Subcutaneous adipose tissue (tissue), 4 donors: ENCODE results near the gene SYNE1. TPM values are rescaled to one million over a fixed set of nuclear protein-coding genes. Genes with fewer than 3 reads are reported as not detected.

ENCODE experiments used
- total RNA-seq, 4 donors: library from RNA; depleted of rRNA; stranded (reverse); fragments of >200 nt; gene quantifications; one replicate each; pipeline ENCODE4 v1.1.0, GENCODE V29; 2016
- TF ChIP-seq, protein P1 (sequence below): fragments of 450-650 bp; IDR thresholded peaks from one replicate; pipeline ENCODE4 v1.5.1; 2016; ENCODE audit warnings: low read depth, mild to moderate bottlenecking, control low read depth, antibody characterized with exemption, moderate library complexity

SYNE1 gene
- total RNA-seq, 4 donors from 2014 or later: 85.5 to 173 (median 111) TPM

- TF ChIP-seq, protein P1, sequence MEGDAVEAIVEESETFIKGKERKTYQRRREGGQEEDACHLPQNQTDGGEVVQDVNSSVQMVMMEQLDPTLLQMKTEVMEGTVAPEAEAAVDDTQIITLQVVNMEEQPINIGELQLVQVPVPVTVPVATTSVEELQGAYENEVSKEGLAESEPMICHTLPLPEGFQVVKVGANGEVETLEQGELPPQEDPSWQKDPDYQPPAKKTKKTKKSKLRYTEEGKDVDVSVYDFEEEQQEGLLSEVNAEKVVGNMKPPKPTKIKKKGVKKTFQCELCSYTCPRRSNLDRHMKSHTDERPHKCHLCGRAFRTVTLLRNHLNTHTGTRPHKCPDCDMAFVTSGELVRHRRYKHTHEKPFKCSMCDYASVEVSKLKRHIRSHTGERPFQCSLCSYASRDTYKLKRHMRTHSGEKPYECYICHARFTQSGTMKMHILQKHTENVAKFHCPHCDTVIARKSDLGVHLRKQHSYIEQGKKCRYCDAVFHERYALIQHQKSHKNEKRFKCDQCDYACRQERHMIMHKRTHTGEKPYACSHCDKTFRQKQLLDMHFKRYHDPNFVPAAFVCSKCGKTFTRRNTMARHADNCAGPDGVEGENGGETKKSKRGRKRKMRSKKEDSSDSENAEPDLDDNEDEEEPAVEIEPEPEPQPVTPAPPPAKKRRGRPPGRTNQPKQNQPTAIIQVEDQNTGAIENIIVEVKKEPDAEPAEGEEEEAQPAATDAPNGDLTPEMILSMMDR: no peak
Measured at GRCh38 chr6:152098683-152099082, 538.5 kb downstream of the SYNE1 start.

GRCh38 chr6:152096863-152097496, 540.2 kb downstream of the SYNE1 start:
- TF ChIP-seq, protein P1: no peak

- TF ChIP-seq, protein P1: no peak
Measured at GRCh38 chr6:152094992-152095592, 542.1 kb downstream of the SYNE1 start.

DNA sequence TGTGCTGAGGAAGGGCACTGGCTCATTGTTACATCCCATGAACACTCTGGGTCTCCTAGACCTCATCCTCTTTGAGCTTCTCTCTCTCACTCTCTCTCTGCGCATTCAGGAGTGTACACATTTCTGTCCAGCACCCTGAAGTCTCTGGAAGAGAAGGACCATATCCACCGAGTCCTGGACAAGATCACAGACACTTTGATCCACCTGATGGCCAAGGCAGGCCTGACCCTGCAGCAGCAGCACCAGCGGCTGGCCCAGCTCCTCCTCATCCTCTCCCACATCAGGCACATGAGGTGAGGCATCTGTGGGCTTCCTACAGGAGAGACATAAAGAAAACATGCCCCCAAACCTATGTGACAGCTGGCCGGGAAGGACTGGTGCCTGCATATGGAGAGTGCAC, 542.9 kb downstream of the SYNE1 start:
- TF ChIP-seq, protein P1: no peak

- TF ChIP-seq, protein P1: no peak
Measured at GRCh38 chr6:152093711-152094110, 543.5 kb downstream of the SYNE1 start.

- TF ChIP-seq, protein P1: no peak
Measured at GRCh38 chr6:152091851-152092341, 545.3 kb downstream of the SYNE1 start.

DNA sequence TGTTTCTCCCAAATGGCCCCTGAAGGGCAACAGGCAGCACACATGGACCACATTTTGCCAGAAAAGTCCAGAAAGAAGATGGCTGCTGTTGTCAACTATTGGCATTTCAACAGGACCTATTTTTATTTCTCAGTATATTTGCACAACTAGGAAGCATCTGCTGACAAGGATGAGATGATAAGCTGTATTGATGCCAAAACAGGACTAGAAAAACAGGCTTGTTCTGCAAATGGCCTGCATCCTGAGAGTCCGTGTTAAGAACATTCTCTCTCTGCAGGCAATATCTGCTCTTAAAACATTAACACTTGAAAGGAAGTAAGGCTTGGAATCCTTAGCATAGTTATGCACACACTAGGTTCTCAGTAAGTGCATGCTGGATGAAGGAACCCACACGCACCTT, 546.0 kb downstream of the SYNE1 start:
- TF ChIP-seq, protein P1: no peak
